Mammary epithelial cell (primary cell): ENCODE data around the gene CDCA7.

ENCODE experiments used
- EZH2 ChIP-seq: IDR thresholded peaks from 2 replicates; pipeline ENCODE4 v1.6.1; 2012; ENCODE audit warnings: low read length, inconsistent platforms, borderline replicate concordance
- TF ChIP-seq, protein P1 (sequence below), 2 donors: IDR thresholded peaks in 1 of 2; conservative IDR thresholded peaks in 1 of 2; 2 replicates each; pipeline ENCODE4 v1.5.1; 2011 to 2012; ENCODE audit warnings: inconsistent platforms in 2 of 2, low read length in 2 of 2, mild to moderate bottlenecking in 2 of 2, control low read depth in 1 of 2, low read depth in 1 of 2; ENCODE audit not compliant: insufficient read depth in 1 of 2; ENCODE audit errors: extremely low read depth in 1 of 2

DNA sequence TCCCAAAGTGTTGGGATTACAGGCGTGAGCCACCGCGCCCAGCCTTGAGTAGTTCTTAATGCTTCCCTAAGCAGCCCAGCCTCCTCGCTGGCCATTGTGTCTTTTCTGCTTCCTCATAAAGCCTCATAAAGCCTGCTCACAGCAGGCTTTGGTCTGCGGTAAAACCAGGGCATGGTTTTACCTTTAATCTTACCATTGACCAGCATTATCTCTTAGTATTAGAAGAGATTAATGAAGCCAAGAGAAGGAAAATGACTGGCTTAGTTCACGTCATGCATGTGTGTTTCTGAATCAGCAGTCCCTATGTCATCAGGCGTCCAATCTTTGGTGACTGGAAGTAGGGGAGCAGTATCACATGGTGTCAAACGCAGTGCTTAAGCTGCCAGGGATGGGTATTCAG, 14.9 kb upstream of the CDCA7 start:
- TF ChIP-seq, protein P1, sequence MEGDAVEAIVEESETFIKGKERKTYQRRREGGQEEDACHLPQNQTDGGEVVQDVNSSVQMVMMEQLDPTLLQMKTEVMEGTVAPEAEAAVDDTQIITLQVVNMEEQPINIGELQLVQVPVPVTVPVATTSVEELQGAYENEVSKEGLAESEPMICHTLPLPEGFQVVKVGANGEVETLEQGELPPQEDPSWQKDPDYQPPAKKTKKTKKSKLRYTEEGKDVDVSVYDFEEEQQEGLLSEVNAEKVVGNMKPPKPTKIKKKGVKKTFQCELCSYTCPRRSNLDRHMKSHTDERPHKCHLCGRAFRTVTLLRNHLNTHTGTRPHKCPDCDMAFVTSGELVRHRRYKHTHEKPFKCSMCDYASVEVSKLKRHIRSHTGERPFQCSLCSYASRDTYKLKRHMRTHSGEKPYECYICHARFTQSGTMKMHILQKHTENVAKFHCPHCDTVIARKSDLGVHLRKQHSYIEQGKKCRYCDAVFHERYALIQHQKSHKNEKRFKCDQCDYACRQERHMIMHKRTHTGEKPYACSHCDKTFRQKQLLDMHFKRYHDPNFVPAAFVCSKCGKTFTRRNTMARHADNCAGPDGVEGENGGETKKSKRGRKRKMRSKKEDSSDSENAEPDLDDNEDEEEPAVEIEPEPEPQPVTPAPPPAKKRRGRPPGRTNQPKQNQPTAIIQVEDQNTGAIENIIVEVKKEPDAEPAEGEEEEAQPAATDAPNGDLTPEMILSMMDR (conservative IDR thresholded peaks at IDR 0.05 in 1 of 2, IDR thresholded peaks at IDR 0.05 in 1 of 2; ENCODE audit: extremely low read depth in 1 of 2, insufficient read depth in 1 of 2, low read depth in 1 of 2, low read length in 2 of 2): no peak
- TF ChIP-seq EZH2: no peak
